ENCODE data around the gene NAV2.

GRCh38 chr11:20116825-20117224 lies 404.2 kb downstream of the NAV2 start:
- TF ChIP-seq FOXP2 (optimal IDR thresholded peaks at IDR 0.05; ENCODE audit: control extremely low read depth, extremely low read length, insufficient read depth) (no peak), EZH2 (IDR thresholded peaks at IDR 0.05) (no peak)

Measured in SK-N-MC (cell line).